ENCODE results near the gene DGAT2. TPM values are rescaled to one million over a fixed set of nuclear protein-coding genes. Genes with fewer than 3 reads are reported as not detected.

The DGAT2 gene
- polyA plus RNA-seq, 1 donor (not counting 4 experiments of a cell fraction or from before 2014, with no cell fraction given): 1.8 TPM

GRCh38 chr11:75792997-75793800 lies 24.6 kb downstream of the DGAT2 start:
- Histone ChIP-seq H3K27ac (ENCODE audit: control insufficient read depth, insufficient read depth, low read length) (no peak overlapping the region), H3K27me3 (ENCODE audit: control insufficient read depth, extremely low read depth, insufficient read depth, low read length) (no peaks in the 10 kb centered on the region), H3K9me1 (ENCODE audit: control insufficient read depth, extremely low read depth, insufficient read depth, low read length) (peaks cover 3% of the 10 kb centered on the region), H3K4me2 (ENCODE audit: control insufficient read depth, extremely low read depth, insufficient read depth, low read depth, low read length) (no peak overlapping the region), H3K79me2 (ENCODE audit: control insufficient read depth, insufficient read depth, low read length) (no peaks in the 10 kb centered on the region), H3K9me3 (ENCODE audit: control insufficient read depth, low read depth, low read length) (no peaks in the 10 kb centered on the region), H3K4me3 (ENCODE audit: control insufficient read depth in 2 of 3, extremely low read depth in 1 of 3, insufficient read depth in 2 of 3, low read depth in 1 of 3, low read length in 3 of 3) (no peak overlapping the region), H4K20me1 (ENCODE audit: control insufficient read depth, extremely low read depth, insufficient read depth, low read length) (no peaks in the 10 kb centered on the region), H3K36me3 (ENCODE audit: control insufficient read depth in 2 of 2, extremely low read depth in 1 of 2, insufficient read depth in 2 of 2, low read length in 2 of 2) (no peaks in the 10 kb centered on the region), H2AFZ (ENCODE audit: control insufficient read depth, low read length) (no peak overlapping the region), H3K9ac (ENCODE audit: control insufficient read depth, extremely low read depth, insufficient read depth, low read length) (no peak overlapping the region), H3K4me1 (ENCODE audit: control insufficient read depth, extremely low read depth, insufficient read depth, low read length) (peaks cover 35% of the 10 kb centered on the region)
- dilution Hi-C loops (cut with MboI; ENCODE audit: extremely low pct_ligation_motif_present, low sequenced_read_pairs): no loop called here
- DNase-seq (ENCODE audit: low read depth, low spot score) (no peak), FAIRE-seq (no peak)
- no peak for TF ChIP-seq CTCF (optimal IDR thresholded peaks at IDR 0.05 in 1 of 3, IDR thresholded peaks at IDR 0.05 in 1 of 3, conservative IDR thresholded peaks at IDR 0.05 in 1 of 3; ENCODE audit: extremely low read depth in 1 of 3, insufficient read depth in 2 of 3, low read length in 3 of 3)
- no peak for TF ChIP-seq EZH2 (IDR thresholded peaks at IDR 0.05; ENCODE audit: low read length)

- no peak for TF ChIP-seq CTCF (optimal IDR thresholded peaks at IDR 0.05 in 1 of 3, IDR thresholded peaks at IDR 0.05 in 1 of 3, conservative IDR thresholded peaks at IDR 0.05 in 1 of 3; ENCODE audit: extremely low read depth in 1 of 3, insufficient read depth in 2 of 3, low read length in 3 of 3)
Observed at GRCh38 chr11:75793966-75794365, 25.4 kb downstream of the DGAT2 start.

More at GRCh38 chr11:75793966-75794365, 25.4 kb downstream of the DGAT2 start:
- H3K9me1 ChIP-seq (ENCODE audit: control insufficient read depth, extremely low read depth, insufficient read depth, low read length): peaks cover 3% of the 10 kb centered on the region
- dilution Hi-C loops (cut with MboI; ENCODE audit: extremely low pct_ligation_motif_present, low sequenced_read_pairs): no loop called here
- no peak overlapping the region for H2AFZ ChIP-seq (ENCODE audit: control insufficient read depth, low read length)
- H3K36me3 ChIP-seq (ENCODE audit: control insufficient read depth in 2 of 2, extremely low read depth in 1 of 2, insufficient read depth in 2 of 2, low read length in 2 of 2): no peaks in the 10 kb centered on the region
- no peaks in the 10 kb centered on the region for H3K27me3 ChIP-seq (ENCODE audit: control insufficient read depth, extremely low read depth, insufficient read depth, low read length)
- DNase-seq (ENCODE audit: low read depth, low spot score): no peak
- H3K9ac ChIP-seq (ENCODE audit: control insufficient read depth, extremely low read depth, insufficient read depth, low read length): no peak overlapping the region
- no peak overlapping the region for H3K27ac ChIP-seq (ENCODE audit: control insufficient read depth, insufficient read depth, low read length)
- H3K9me3 ChIP-seq (ENCODE audit: control insufficient read depth, low read depth, low read length): no peaks in the 10 kb centered on the region
- no peak overlapping the region for H3K4me2 ChIP-seq (ENCODE audit: control insufficient read depth, extremely low read depth, insufficient read depth, low read depth, low read length)
- peaks cover 35% of the 10 kb centered on the region for H3K4me1 ChIP-seq (ENCODE audit: control insufficient read depth, extremely low read depth, insufficient read depth, low read length)
- FAIRE-seq: no peak
- H4K20me1 ChIP-seq (ENCODE audit: control insufficient read depth, extremely low read depth, insufficient read depth, low read length): no peaks in the 10 kb centered on the region
- H3K4me3 ChIP-seq (ENCODE audit: control insufficient read depth in 2 of 3, extremely low read depth in 1 of 3, insufficient read depth in 2 of 3, low read depth in 1 of 3, low read length in 3 of 3): no peak overlapping the region
- no peaks in the 10 kb centered on the region for H3K79me2 ChIP-seq (ENCODE audit: control insufficient read depth, insufficient read depth, low read length)
